IPS-18a (cell line): ENCODE results near the gene MICB.
A peak's percentile ranks its signal among the peaks of the same experiment; 100 is the strongest.
"Not testable (repeated sequence)": the region's sequence is repeated elsewhere in the genome, so short reads cannot be mapped to it uniquely, and the experiment has no call there.

ENCODE experiments used
- H3K27ac ChIP-seq: one replicate; pipeline ENCODE4 v1.5.1; 2013; ENCODE audit warnings: low read length
- H3K27me3 ChIP-seq: one replicate; pipeline ENCODE4 v1.6.1; 2013; ENCODE audit warnings: mild to moderate bottlenecking, low read length; ENCODE audit not compliant: control insufficient read depth, insufficient read depth
- H3K36me3 ChIP-seq: one replicate; pipeline ENCODE4 v1.6.1; 2013; ENCODE audit warnings: low read depth, low read length; ENCODE audit not compliant: control insufficient read depth
- H3K4me1 ChIP-seq: one replicate; pipeline ENCODE4 v1.6.1; 2013; ENCODE audit warnings: low read depth, low read length; ENCODE audit not compliant: control insufficient read depth
- H3K4me3 ChIP-seq: one replicate; pipeline ENCODE4 v1.5.1; 2013; ENCODE audit warnings: low read length
- H3K9ac ChIP-seq: one replicate; pipeline ENCODE4 v1.6.1; 2013; ENCODE audit warnings: mild to moderate bottlenecking, low read length, moderate library complexity
- H3K9me3 ChIP-seq: one replicate; pipeline ENCODE4 v1.6.1; 2013; ENCODE audit warnings: low read depth, low read length; ENCODE audit not compliant: control insufficient read depth

Gene MICB

DNA sequence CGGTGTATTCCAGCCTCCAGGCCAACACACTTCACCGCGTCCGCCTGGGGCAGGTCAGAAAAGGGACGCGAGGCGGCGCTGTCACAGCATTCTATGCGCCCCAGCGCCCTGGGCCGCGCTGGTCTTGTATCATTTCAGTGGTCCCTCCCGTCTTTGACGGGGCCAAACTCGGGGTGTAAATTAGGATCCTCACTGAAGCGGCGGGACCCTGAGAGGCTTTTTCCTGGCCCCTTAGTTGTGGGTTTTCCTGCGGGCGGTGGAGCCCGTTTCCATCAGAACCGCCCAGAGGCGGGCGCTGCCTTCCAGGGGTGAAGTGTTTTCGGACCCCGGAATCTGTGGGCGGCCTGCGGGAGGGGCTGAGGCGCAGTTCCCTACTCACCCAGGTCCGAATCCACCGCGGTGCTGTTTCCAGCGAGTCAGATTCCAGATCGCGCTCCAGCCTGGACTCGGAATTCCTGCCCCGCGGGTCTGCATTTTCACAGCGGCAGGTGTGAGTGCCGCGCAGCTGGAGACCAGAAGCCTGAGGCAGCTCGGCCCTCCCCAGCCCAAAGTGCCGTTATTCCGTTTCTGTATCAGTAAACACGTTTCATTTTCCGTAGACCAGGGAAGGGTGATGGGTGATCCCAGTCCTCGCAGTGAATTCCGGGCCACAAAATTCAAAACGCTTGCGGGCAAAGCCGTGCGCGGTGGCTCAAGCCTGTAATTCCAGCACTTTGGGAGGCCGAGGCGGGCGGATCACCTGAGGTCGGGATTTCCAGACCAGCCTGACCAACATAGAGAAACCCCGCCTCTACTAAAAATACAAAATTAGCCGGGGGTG is 3.9 kb upstream of the MICB start:
- Histone ChIP-seq H3K9me3 (no peaks in the 10 kb centered on the region), H3K4me1 (peaks cover 8% of the 10 kb centered on the region)

DNA sequence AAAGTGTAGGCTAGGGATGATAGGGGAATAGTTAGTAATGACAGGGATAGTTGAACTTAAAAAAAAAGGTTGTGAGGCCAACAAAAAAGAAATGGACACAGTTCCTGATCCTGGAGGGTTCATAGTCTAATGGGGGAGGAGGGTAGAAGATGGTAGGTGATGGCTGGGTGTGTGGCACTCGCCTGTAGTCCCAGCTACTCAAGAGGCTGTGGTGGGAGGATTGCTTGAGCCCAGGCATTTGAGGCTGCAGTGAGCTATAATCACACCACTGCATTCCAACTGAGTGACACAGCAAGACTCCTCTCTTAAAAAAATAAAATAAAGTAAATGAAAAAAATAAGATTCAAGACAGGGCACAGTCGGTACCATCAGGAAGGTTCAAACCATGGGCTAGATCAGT is 2.4 kb upstream of the MICB start:
- H3K27me3 ChIP-seq, result peaks cover 74% of the 10 kb centered on the region
- no peak overlapping the region for H3K27ac ChIP-seq
- H3K9me3 ChIP-seq, result no peaks in the 10 kb centered on the region
- H3K4me1 ChIP-seq, result peaks cover 8% of the 10 kb centered on the region
- no peak overlapping the region for H3K9ac ChIP-seq
- H3K36me3 ChIP-seq, result no peaks in the 10 kb centered on the region
- H3K4me3 ChIP-seq, result peak overlapping the region; percentile 75

More for the DNA sequence above, 3.9 kb upstream of the MICB start:
- peak overlapping the region; percentile 22 for H3K9ac ChIP-seq
- H3K4me3 ChIP-seq, result peak overlapping the region; percentile 75
- peaks cover 82% of the 10 kb centered on the region for H3K27me3 ChIP-seq
- no peaks in the 10 kb centered on the region for H3K36me3 ChIP-seq
- no peak overlapping the region for H3K27ac ChIP-seq

DNA sequence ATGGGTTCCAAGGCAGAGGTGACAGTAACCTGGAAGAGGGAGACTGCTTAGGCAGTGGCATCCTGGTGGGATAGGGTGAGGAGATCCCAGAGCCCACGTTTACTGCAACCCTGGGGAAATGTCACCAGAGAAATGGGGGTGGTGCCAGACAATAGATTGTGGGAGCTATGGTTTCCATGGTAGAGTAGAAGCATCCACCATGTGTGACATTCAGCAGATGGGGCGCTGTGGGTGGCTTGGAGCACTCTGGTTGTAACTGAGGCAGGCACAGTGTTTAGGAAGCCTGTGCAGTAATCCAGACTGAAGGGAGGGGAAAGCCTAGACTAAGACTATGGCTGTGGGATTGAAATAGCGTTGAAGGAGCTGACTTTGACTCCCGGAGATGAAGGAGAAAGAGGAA is 1.1 kb upstream of the MICB start:
- not testable (repeated sequence) for H3K4me3 ChIP-seq, H3K4me1 ChIP-seq, H3K9ac ChIP-seq, H3K27ac ChIP-seq, H3K36me3 ChIP-seq, H3K9me3 ChIP-seq
- H3K27me3 ChIP-seq, result peaks cover 67% of the 10 kb centered on the region

DNA sequence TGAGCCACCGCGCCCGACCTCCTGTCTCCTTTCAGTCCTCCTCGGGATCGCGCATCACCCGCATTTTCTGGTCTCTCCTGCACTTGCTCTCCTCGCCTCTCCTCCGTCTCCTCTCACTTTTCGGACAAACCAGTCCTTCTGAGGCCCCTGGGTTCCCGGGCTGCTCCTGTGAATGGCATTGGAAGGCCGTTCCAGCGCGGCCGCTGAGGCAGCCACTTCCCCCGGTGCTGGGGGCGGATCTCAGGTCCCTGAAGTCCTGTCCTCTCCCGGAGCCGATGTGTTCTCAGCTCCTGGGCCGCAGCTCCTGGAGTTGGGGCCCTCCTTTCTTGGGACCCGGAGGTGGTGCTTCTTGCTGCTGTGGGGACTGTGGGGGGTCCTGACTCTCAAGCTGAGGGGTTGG is 803 bp downstream of the MICB start:
- Histone ChIP-seq H3K27ac (no peak overlapping the region), H3K27me3 (peaks cover 54% of the 10 kb centered on the region), H3K36me3 (no peaks in the 10 kb centered on the region), H3K9ac (no peak overlapping the region), H3K9me3 (no peaks in the 10 kb centered on the region), H3K4me1 (peaks cover 8% of the 10 kb centered on the region), H3K4me3 (peak overlapping the region; percentile 69)

DNA sequence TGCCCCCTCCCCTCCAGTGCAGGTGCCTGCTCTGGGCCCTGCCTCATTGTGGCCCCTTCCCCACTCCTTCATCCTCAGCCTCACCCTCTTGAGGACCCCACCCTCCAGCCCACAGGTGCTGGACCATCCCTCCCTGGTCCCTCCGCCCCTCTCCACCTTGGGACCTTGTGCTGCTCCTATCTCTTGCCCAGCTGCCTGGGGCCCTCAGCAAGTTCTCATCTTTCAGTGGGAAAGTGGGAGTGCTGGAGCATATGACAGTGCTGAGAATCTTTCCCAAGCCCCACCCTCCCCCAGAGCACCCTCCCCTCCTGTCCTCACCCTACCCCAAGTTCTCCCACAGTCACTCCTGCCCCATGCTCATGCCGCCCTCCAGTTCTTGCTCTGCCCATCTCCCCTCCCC is 1.7 kb downstream of the MICB start:
- not testable (repeated sequence) for H3K9ac ChIP-seq, H3K36me3 ChIP-seq, H3K27ac ChIP-seq, H3K9me3 ChIP-seq, H3K4me3 ChIP-seq, H3K4me1 ChIP-seq
- H3K27me3 ChIP-seq, result peaks cover 45% of the 10 kb centered on the region

DNA sequence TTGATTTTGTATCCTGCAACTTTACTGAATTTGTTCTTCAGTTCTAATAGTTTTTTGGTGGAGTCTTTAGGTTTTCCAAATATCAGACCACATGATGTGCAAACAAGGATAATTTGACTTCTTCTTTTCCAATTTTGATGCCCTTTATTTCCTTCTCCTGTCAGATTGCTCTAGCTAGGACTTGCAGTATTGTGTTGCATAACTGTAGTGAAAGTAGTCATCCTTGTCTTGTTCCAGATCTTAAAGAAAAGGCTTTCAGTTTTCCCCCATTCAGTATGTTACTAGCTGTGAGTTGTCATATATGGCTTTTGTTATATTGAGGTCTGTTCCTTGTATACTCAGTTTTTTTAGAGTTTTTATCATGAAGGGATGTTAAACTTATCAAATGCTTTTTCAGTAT is 4.6 kb downstream of the MICB start:
- H3K9ac ChIP-seq, result no peak overlapping the region
- H3K4me1 ChIP-seq, result peaks cover under 1% of the 10 kb centered on the region
- peaks cover 15% of the 10 kb centered on the region for H3K27me3 ChIP-seq
- H3K27ac ChIP-seq, result no peak overlapping the region
- peaks cover 12% of the 10 kb centered on the region for H3K36me3 ChIP-seq
- no peak overlapping the region for H3K4me3 ChIP-seq
- no peaks in the 10 kb centered on the region for H3K9me3 ChIP-seq

DNA sequence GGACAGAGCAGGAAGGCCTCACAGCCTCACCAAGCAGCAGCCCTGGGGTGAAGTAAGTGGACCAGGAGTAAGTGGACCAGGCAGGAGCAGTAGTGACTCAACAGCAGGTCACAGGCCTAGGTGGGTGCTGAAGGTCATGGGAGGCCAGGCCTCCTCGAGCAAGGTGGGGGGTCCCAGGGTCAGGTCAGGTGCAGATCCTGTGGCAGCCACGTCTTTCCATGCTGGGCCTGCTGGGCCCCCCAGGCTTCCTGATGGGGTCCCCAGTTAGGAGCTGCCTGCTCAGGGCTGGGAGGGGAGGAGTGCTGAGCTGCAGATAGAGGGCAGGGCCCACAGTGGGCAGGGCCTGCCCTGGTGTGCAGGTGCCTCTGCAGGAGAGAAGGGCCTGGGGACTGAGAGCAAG is 11.1 kb downstream of the MICB start:
- not testable (repeated sequence) for H3K4me1 ChIP-seq, H3K9me3 ChIP-seq, H3K9ac ChIP-seq, H3K27ac ChIP-seq, H3K27me3 ChIP-seq, H3K4me3 ChIP-seq
- peaks cover 26% of the 10 kb centered on the region for H3K36me3 ChIP-seq

DNA sequence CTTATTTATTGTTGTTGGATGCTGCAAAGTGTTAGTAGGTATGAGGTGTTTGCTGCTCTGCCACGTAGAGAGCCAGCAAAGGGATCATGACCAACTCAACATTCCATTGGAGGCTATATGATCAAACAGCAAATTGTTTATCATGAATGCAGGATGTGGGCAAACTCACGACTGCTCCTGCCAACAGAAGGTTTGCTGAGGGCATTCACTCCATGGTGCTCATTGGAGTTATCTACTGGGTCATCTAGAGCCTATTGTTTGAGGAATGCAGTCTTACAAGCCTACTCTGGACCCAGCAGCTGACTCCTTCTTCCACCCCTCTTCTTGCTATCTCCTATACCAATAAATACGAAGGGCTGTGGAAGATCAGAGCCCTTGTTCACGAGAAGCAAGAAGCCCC is 12.1 kb downstream of the MICB start:
- H3K4me1 ChIP-seq, result no peaks in the 10 kb centered on the region
- H3K27ac ChIP-seq, result no peak overlapping the region
- peaks cover 26% of the 10 kb centered on the region for H3K36me3 ChIP-seq
- H3K9me3 ChIP-seq, result no peaks in the 10 kb centered on the region
- no peaks in the 10 kb centered on the region for H3K27me3 ChIP-seq
- no peak overlapping the region for H3K4me3 ChIP-seq
- H3K9ac ChIP-seq, result no peak overlapping the region

DNA sequence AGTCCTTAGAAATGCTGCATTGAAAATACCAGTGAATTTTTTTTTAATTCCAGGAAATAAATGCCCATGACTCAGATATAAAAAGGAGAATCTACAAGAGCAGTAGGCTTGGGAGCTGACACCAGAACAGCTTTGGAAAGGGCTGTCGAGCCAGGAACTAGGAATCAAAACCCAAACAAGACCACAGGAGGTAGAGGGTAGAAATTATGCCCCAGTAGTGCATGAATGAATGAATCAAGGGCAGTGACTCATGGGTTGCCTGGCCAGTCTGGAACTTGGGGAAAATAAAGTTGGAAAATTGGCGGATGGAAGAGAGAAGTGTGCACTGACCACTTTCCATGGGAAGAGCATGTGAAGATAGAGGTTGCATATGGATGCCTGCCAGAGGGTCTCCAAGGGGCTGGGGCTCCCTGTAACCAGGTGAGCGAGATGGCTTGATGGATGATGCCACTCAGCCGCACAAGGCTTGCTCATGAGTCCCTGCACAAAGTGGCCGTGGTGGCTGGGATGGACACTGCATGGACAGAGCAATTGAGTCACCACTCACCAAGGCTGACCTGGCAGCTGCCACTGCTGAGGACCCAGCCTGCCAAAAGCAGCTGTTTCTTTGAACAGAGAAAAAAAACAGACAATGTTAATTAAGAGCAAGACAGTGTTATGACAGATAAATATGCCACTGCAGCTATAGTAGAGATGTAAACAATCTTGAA is 15.7 kb downstream of the MICB start:
- Histone ChIP-seq H3K4me3 (no peak overlapping the region), H3K27ac (no peak overlapping the region), H3K4me1 (no peaks in the 10 kb centered on the region), H3K9ac (no peak overlapping the region), H3K27me3 (no peaks in the 10 kb centered on the region), H3K36me3 (peaks cover 13% of the 10 kb centered on the region), H3K9me3 (no peaks in the 10 kb centered on the region)

DNA sequence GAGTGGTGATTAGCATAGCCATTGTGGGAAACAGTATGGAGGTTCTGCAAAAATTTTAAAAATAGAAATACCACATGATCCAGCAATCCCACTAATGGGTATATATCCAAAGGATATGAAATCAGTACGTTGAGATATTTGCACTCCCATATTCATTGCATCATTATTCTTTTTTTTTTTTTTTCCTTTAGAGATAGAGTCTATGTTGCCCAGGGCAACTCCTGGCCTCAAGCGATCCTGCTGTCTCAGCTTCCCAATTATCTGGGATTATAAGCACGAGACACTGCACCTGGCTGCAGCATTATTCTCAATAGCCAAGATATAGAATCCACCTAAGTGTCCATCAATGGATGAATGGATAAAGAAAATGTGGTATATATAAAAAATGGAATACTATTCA is 23.9 kb downstream of the MICB start:
- no peak overlapping the region for H3K9ac ChIP-seq
- H3K36me3 ChIP-seq, result no peaks in the 10 kb centered on the region
- no peak overlapping the region for H3K4me3 ChIP-seq
- no peaks in the 10 kb centered on the region for H3K9me3 ChIP-seq
- no peaks in the 10 kb centered on the region for H3K27me3 ChIP-seq
- H3K4me1 ChIP-seq, result no peaks in the 10 kb centered on the region
- H3K27ac ChIP-seq, result no peak overlapping the region

DNA sequence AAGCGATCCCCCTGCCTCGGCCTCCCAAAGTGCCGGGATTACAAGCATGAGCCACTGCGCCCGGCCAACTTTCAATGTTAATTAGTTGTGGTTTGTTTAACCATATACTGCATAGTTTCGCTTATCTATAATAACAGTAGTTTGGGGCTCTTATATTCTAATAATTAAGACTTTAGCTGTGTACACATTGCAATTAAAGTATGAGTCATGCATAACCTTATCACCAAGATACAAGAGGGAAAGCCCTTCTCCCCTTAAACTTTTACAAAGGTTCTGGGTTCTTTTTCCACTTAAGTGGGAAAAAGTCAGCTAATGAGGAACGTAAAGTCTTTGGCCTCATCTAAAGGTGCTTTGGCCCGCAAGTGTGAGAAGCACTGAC is 27.6 kb downstream of the MICB start:
- Histone ChIP-seq H3K9ac (no peak overlapping the region), H3K36me3 (peaks cover 13% of the 10 kb centered on the region)

More for the DNA sequence above, 27.6 kb downstream of the MICB start:
- no peaks in the 10 kb centered on the region for H3K4me1 ChIP-seq
- no peak overlapping the region for H3K27ac ChIP-seq
- no peaks in the 10 kb centered on the region for H3K9me3 ChIP-seq
- no peak overlapping the region for H3K4me3 ChIP-seq
- H3K27me3 ChIP-seq, result no peaks in the 10 kb centered on the region
